Measurements from ENCODE around the gene FAM3B. TPM values are rescaled to one million over a fixed set of nuclear protein-coding genes. Genes with fewer than 3 reads are reported as not detected.

Gene FAM3B
- total and polyA plus RNA-seq, 4 experiments from 2014 or later: not detected

GRCh38 chr21:41319273-41319672 is 2.7 kb downstream of the FAM3B start:
- Mint-ChIP-seq H3K4me1 (peaks cover 2 to 4% (median 4%) of the 10 kb centered on the region in 4 donors), H3K4me3 (no peak overlapping the region), H3K27ac (no peak overlapping the region), H3K27me3 (peaks cover 28 to 43% of the 10 kb centered on the region in 2 donors), H3K36me3 (no peaks in the 10 kb centered on the region), H3K9me3 (no peaks in the 10 kb centered on the region)
- intact Hi-C loops (cut with micrococcal nuclease): no loop called here
- no peak for DNase-seq
- Histone ChIP-seq H3K9me3 (ENCODE audit: control insufficient read depth in 1 of 2, low read length in 2 of 2) (no peaks in the 10 kb centered on the region), H3K27ac (ENCODE audit: low read depth, low read length) (no peak overlapping the region), H3K4me3 (ENCODE audit: low read length in 2 of 2) (no peak overlapping the region), H3K4me1 (ENCODE audit: insufficient read depth, low read length) (peaks cover 4% of the 10 kb centered on the region), H3K27me3 (ENCODE audit: insufficient read depth, low read length) (peaks cover 19% of the 10 kb centered on the region), H3K36me3 (ENCODE audit: insufficient read depth, low read length) (no peaks in the 10 kb centered on the region)
- ChIA-PET CTCF (ENCODE audit: partially characterized antibody) (interaction anchor here (1.7 kb wide), 1 partner anchor 35 kb away, joined by 5 read pairs; no protein-coding TSS in a partner anchor), POLR2A (ENCODE audit: partially characterized antibody) (no interaction called here)

GRCh38 chr21:41321211-41321907 is 4.8 kb downstream of the FAM3B start:
- H3K9me3 ChIP-seq (ENCODE audit: control insufficient read depth in 1 of 2, low read length in 2 of 2): no peaks in the 10 kb centered on the region
- no peak for DNase-seq
- H3K4me3 ChIP-seq (ENCODE audit: low read length in 2 of 2): no peak overlapping the region
- Mint-ChIP-seq H3K36me3 (no peaks in the 10 kb centered on the region), H3K9me3 (no peaks in the 10 kb centered on the region), H3K4me3 (no peak overlapping the region), H3K4me1 (peaks cover 2 to 4% (median 4%) of the 10 kb centered on the region in 4 donors), H3K27ac (no peak overlapping the region), H3K27me3 (peaks cover 16 to 26% of the 10 kb centered on the region in 2 donors)
- H3K4me1 ChIP-seq (ENCODE audit: insufficient read depth, low read length): peaks cover 4% of the 10 kb centered on the region
- H3K36me3 ChIP-seq (ENCODE audit: insufficient read depth, low read length): no peaks in the 10 kb centered on the region
- H3K27me3 ChIP-seq (ENCODE audit: insufficient read depth, low read length): peaks cover 8% of the 10 kb centered on the region
- ChIA-PET CTCF (ENCODE audit: partially characterized antibody) (no interaction called here), POLR2A (ENCODE audit: partially characterized antibody) (no interaction called here)
- intact Hi-C loops (cut with micrococcal nuclease): no loop called here
- no peak overlapping the region for H3K27ac ChIP-seq (ENCODE audit: low read depth, low read length)

DNA sequence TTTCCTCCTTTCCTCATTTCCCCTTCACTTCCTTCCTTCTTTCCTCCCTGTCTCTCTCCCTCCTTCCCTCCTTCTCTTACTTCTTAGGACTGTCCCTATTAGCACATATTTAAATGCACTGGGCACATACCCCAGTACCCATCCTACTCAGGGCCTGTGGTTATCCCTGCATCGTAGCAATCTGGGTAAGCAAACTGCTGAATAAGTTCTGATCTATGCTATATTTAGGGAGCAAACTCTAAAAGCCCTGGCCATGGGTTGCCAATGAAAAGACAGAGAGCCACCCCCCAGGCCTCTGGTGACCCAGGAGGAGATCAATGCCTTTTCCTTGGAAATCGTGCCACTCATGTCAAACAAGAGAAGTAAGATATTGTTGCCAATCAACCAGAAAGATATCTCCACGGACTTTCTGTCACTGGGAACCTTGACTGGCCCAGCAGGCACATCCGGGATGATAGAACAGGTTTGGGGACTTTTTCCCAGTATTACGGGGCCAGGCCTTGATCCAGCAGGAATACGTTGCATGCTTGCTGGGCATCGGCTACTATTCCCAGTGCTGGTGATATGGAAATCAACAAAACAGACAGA is 5.4 kb downstream of the FAM3B start:
- H3K4me1 ChIP-seq (ENCODE audit: insufficient read depth, low read length): peaks cover under 1% of the 10 kb centered on the region
- H3K36me3 ChIP-seq (ENCODE audit: insufficient read depth, low read length): no peaks in the 10 kb centered on the region
- Mint-ChIP-seq H3K9me3 (no peaks in the 10 kb centered on the region), H3K27ac (no peak overlapping the region), H3K27me3 (peaks cover 16 to 26% of the 10 kb centered on the region in 2 donors), H3K4me3 (no peak overlapping the region), H3K36me3 (no peaks in the 10 kb centered on the region), H3K4me1 (peaks cover 2 to 4% (median 4%) of the 10 kb centered on the region in 4 donors)
- CTCF ChIA-PET (ENCODE audit: partially characterized antibody): no interaction called here
- peaks cover 5% of the 10 kb centered on the region for H3K27me3 ChIP-seq (ENCODE audit: insufficient read depth, low read length)
- intact Hi-C loops (cut with micrococcal nuclease): no loop called here
- no peak overlapping the region for H3K4me3 ChIP-seq (ENCODE audit: low read length in 2 of 2)
- H3K9me3 ChIP-seq (ENCODE audit: control insufficient read depth in 1 of 2, low read length in 2 of 2): no peaks in the 10 kb centered on the region
- POLR2A ChIA-PET (ENCODE audit: partially characterized antibody): no interaction called here
- H3K27ac ChIP-seq (ENCODE audit: low read depth, low read length): no peak overlapping the region
- no peak for DNase-seq

DNA sequence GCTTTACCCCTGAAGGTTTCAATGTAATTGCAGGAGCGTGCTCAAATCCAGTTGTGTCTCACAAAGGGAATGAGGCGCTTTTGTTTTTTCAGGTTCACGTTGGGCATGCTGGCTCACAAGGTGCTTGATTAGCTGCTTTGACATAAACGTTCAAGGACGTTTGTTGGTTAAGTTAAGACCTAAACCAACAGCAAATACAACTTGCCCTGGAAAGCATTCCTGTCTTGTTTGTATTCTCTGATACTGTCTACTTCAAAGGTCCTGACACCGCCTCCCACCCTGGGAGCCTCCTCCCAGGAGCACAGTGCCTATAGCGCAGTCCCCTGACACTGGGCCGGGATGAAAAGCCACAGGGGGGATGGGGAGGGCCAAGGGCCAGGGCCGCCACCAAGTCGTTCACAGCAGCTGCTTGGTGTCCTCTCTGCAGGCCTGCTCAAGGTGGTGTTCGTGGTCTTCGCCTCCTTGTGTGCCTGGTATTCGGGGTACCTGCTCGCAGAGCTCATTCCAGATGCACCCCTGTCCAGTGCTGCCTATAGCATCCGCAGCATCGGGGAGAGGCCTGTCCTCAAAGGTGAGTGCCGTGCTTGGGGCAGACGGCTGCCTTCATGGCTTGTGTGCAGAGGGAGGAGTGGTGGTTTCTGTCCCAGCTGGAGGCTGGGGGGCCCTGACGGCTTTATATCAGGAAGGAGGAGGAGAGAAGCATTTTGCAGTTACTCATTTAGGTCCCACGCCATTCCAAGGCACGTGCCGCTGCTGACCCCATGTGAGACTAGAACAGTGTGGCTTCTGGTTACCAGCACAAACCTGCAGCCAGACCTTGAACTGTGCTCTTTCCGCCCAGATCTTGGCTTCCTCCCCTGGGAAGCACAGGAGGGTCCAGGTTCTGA is 6.1 kb downstream of the FAM3B start:
- POLR2A ChIA-PET (ENCODE audit: partially characterized antibody): no interaction called here
- H3K27ac ChIP-seq (ENCODE audit: low read depth, low read length): no peak overlapping the region
- intact Hi-C loops (cut with micrococcal nuclease): no loop called here

GRCh38 chr21:41325138-41325912 is 8.7 kb downstream of the FAM3B start:
- DNase-seq: no peak
- Mint-ChIP-seq H3K9me3 (no peaks in the 10 kb centered on the region), H3K36me3 (no peaks in the 10 kb centered on the region), H3K4me1 (peaks cover 0 to 4% (median 2%) of the 10 kb centered on the region in 4 donors), H3K27me3 (peaks cover 3 to 6% of the 10 kb centered on the region in 2 donors), H3K27ac (no peak overlapping the region), H3K4me3 (no peak overlapping the region)
- CTCF ChIA-PET (ENCODE audit: partially characterized antibody): no interaction called here
- H3K9me3 ChIP-seq (ENCODE audit: control insufficient read depth in 1 of 2, low read length in 2 of 2): no peaks in the 10 kb centered on the region
- H3K36me3 ChIP-seq (ENCODE audit: insufficient read depth, low read length): no peaks in the 10 kb centered on the region
- no peak overlapping the region for H3K27ac ChIP-seq (ENCODE audit: low read depth, low read length)
- intact Hi-C loops (cut with micrococcal nuclease): no loop called here
- POLR2A ChIA-PET (ENCODE audit: partially characterized antibody): no interaction called here
- no peak overlapping the region for H3K4me3 ChIP-seq (ENCODE audit: low read length in 2 of 2)
- H3K4me1 ChIP-seq (ENCODE audit: insufficient read depth, low read length): no peaks in the 10 kb centered on the region
- no peaks in the 10 kb centered on the region for H3K27me3 ChIP-seq (ENCODE audit: insufficient read depth, low read length)

More for the DNA sequence above, 6.1 kb downstream of the FAM3B start:
- Mint-ChIP-seq H3K4me3 (no peak overlapping the region), H3K4me1 (peaks cover 0 to 4% (median 2%) of the 10 kb centered on the region in 4 donors), H3K9me3 (no peaks in the 10 kb centered on the region), H3K27ac (no peak overlapping the region), H3K36me3 (no peaks in the 10 kb centered on the region), H3K27me3 (peaks cover 10 to 20% of the 10 kb centered on the region in 2 donors)
- DNase-seq: no peak
- Histone ChIP-seq H3K4me3 (ENCODE audit: low read length in 2 of 2) (no peak overlapping the region), H3K27me3 (ENCODE audit: insufficient read depth, low read length) (peaks cover 5% of the 10 kb centered on the region), H3K36me3 (ENCODE audit: insufficient read depth, low read length) (no peaks in the 10 kb centered on the region), H3K4me1 (ENCODE audit: insufficient read depth, low read length) (no peaks in the 10 kb centered on the region), H3K9me3 (ENCODE audit: control insufficient read depth in 1 of 2, low read length in 2 of 2) (no peaks in the 10 kb centered on the region)
- CTCF ChIA-PET (ENCODE audit: partially characterized antibody): interaction anchor here (0.9 kb wide), 1 partner anchor 50 kb away, joined by 3 read pairs; no protein-coding TSS in a partner anchor

GRCh38 chr21:41326414-41327080 is 9.9 kb downstream of the FAM3B start:
- Mint-ChIP-seq H3K9me3 (no peaks in the 10 kb centered on the region), H3K4me3 (no peak overlapping the region), H3K27ac (no peak overlapping the region), H3K36me3 (no peaks in the 10 kb centered on the region), H3K27me3 (peaks cover 0 to 3% of the 10 kb centered on the region in 2 donors), H3K4me1 (peaks cover 0 to 4% (median under 1%) of the 10 kb centered on the region in 4 donors)
- Histone ChIP-seq H3K9me3 (ENCODE audit: control insufficient read depth in 1 of 2, low read length in 2 of 2) (no peaks in the 10 kb centered on the region), H3K4me3 (ENCODE audit: low read length in 2 of 2) (no peak overlapping the region), H3K27me3 (ENCODE audit: insufficient read depth, low read length) (no peaks in the 10 kb centered on the region), H3K36me3 (ENCODE audit: insufficient read depth, low read length) (no peaks in the 10 kb centered on the region), H3K4me1 (ENCODE audit: insufficient read depth, low read length) (no peaks in the 10 kb centered on the region), H3K27ac (ENCODE audit: low read depth, low read length) (no peak overlapping the region)
- DNase-seq: no peak
- ChIA-PET POLR2A (ENCODE audit: partially characterized antibody) (no interaction called here), CTCF (ENCODE audit: partially characterized antibody) (no interaction called here)
- intact Hi-C loops (cut with micrococcal nuclease): no loop called here

Measured in CD4-positive, alpha-beta memory T cell (primary cell).